ENCODE results near the gene KRT7. TPM values are rescaled to one million over a fixed set of nuclear protein-coding genes. Genes with fewer than 3 reads are reported as not detected.

Gene KRT7
- polyA plus RNA-seq, 3 donors, result 37.4 to 64.1 (median 42.0) TPM

DNA sequence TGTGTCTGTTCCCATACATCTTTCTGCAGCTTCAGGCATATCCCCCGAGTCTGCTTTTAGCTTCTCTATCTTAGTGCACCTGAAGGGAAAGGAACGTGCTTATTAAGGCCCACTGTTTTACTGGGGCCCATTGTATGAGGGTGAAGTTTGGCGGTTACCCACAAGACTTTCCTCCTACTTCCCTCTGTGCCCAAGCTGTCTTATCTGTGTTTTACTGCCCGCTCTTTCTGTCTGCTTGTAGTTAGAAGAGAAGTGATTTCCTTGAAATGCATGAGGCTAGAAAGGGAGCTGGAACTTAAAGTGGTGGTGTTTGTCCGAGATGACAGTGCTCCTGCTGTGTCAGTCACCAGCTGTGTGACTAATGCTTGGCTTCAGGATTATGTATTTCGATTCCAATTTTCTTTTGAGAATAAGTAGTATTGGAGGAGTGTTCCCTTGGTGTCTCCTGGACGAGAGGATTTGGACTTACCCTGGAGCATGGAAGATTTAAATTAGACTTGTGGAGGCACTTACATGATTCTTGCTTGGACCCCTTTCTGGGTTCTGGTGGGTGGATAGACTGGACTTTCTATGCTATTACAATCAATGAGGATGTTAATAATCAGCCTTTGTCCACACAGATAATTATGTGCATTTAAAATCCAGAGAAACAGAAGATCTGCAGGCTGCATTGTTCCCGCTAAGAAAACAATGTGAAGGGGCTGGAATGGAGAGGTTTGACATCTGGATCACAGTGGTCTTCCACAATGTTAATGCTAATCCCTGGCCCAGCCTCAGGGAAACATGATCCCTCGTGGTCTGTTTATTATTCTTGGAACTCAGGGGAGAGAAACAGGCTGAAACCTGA lies 27.5 kb downstream of the KRT7 start:
- peak in 2 of 11 donors; percentile 31 to 53 for DNase-seq (ENCODE audit: extremely low read depth in 1 of 11, low read depth in 9 of 11, low spot score in 4 of 11)

- no peak for DNase-seq (ENCODE audit: extremely low read depth in 1 of 11, low read depth in 9 of 11, low spot score in 4 of 11)
These were observed 28.1 kb downstream of the KRT7 start for GRCh38 chr12:52261208-52261484.

DNA sequence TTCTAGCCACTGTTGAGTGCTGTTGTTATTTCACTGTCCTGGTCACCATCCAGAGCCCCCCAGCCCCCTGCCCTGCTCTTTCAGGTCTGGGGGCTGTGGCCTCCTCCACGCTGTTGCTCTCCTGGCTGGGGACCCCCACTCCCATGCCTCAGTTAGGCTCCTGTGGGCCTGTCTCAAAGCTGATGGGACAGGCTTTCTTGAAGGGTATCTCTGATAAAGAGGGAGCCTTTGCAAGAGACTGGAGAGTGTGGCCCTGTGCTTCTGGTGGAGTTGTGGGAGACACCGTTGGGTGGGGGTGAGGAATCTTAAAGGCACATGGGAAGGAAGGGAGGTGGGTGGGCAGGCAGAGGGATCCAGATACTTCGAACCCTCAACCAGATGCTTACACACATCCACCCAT lies 29.2 kb downstream of the KRT7 start:
- DNase-seq (ENCODE audit: extremely low read depth in 1 of 11, low read depth in 9 of 11, low spot score in 4 of 11), result no peak

DNA sequence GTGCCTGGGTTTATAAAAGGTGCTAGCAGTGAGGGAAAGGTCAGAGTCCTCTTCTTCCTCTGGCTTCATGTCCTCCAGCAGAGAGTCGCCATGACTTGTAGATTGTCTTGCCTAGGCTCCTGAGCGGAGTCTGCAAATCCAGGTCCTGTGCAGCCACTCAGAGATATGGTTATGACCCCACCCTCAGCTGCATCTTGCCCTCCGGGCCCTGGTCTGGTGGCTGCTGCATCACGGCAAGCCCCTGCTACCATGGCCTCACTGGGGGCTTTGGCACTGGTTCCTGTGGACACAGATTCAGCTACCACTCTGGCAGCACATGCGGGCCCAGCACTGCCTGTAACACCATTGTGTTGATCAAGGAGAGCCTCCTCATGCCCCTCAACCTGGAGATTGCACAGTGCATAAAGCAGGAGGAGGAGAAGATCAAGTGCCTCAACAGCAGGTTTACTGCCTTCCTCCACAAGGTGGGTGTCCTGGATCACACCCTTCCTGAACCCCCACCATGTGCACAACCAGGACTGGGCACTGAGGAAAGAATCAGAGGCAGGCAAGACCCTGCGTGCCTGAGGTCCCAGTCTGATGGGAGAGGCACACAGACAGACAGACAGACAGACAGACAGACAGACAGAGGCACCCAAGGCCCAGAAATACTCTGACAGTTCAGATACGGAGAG lies 30.9 kb downstream of the KRT7 start:
- no peak for DNase-seq (ENCODE audit: extremely low read depth in 1 of 11, low read depth in 9 of 11, low spot score in 4 of 11)

GRCh38 chr12:52264435-52264825 lies 31.4 kb downstream of the KRT7 start:
- peak in 2 of 11 donors; percentile 51 to 55 for DNase-seq (ENCODE audit: extremely low read depth in 1 of 11, low read depth in 9 of 11, low spot score in 4 of 11)

GRCh38 chr12:52266514-52266913 lies 33.5 kb downstream of the KRT7 start:
- no peak for DNase-seq (ENCODE audit: extremely low read depth in 1 of 11, low read depth in 9 of 11, low spot score in 4 of 11)

DNA sequence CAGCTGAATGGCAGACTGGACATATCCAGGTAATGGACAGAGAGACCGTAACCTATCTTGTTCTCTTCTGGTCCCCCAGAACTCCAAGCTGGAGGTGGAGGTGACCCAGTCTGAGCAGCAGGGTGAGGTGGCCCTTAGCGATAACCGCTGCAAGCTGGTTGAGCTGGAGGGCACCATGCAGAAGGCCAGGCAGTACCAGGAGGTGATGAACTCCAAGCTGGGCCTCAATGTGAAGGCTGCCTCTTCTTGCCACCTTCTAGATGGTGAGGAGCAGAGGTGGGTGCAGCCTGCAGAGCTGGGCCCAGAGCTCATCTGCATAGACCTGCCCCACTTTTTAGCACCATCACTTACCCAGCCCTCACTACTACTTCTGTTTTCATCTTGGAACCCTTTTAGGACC lies 34.2 kb downstream of the KRT7 start:
- DNase-seq (ENCODE audit: extremely low read depth in 1 of 11, low read depth in 9 of 11, low spot score in 4 of 11), result no peak

DNA sequence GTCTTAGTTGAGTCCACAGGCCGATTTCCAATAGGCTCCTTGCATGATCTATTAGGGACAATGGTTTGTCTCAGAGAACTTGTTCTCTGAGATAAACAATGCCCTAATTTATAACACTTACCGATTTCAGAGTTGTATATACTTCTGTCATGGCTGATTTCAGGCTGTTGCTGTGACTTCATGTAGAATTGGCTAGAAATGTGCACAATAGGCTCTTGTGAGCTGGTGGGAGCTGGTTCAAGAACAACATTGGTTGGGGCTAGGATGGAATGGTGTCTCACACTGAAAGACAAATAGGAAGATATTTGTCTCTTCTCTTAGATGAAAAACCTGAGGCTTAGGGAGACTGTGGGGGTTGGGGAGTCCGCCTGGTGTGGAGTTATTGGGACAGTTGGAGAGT lies 34.7 kb downstream of the KRT7 start:
- DNase-seq (ENCODE audit: extremely low read depth in 1 of 11, low read depth in 9 of 11, low spot score in 4 of 11), result no peak

- no peak for DNase-seq (ENCODE audit: extremely low read depth in 1 of 11, low read depth in 9 of 11, low spot score in 4 of 11)
These were observed 35.2 kb downstream of the KRT7 start for GRCh38 chr12:52268212-52268611.

DNA sequence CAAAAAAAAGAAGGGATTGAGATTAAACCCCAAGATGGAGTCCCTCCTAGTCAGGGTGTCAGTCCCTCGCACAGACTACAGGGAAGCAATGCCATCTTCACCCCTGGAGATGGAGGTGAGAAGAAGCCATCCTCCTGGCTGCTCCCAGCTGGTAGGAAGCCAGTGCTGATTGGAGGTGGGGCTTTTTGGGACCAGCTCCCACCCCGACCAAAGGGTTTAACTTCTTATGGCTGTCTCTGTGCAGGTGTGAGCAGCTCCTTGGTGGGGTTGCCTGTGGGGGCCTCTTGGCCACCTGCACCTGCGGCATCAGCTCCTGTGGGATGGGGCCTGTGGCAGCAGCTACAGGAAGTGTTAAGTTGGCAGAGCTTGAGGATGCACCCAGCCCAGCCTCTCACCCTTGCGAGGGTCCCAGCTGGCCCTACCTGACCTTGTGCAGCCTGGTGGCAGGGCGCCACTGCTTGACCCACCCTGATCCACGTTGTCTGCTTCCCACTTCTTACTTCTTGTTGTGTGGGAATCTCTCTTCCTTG lies 37.6 kb downstream of the KRT7 start:
- DNase-seq (ENCODE audit: extremely low read depth in 1 of 11, low read depth in 9 of 11, low spot score in 4 of 11), result no peak

DNA sequence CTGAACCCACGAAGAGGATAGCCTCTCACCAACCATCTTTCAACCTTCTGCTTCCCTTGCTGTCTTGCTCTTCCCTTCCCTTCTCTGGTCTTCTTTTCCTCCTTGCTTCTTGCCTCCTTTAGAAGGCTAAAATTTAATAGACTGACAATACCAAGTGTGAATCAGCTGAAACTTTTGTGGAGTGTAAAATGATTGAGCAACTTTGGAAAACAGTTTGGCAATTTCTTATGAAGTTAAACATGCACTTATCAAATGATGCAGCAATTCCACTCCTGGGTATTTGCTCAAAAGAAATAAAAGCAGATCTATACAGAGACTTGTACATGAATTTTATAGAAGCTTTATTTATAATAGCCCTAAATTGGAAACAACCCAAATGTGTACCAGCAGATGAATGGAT lies 38.1 kb downstream of the KRT7 start:
- DNase-seq (ENCODE audit: extremely low read depth in 1 of 11, low read depth in 9 of 11, low spot score in 4 of 11), result no peak

- DNase-seq (ENCODE audit: extremely low read depth in 1 of 11, low read depth in 9 of 11, low spot score in 4 of 11), result no peak
These were observed 41.6 kb downstream of the KRT7 start, which contains the start of gene KRT86 for GRCh38 chr12:52274521-52275120. TSS of gene KRT86 (plus strand) at chr12:52274645. CDS start at chr12:52301917, 27,272 bp downstream.

DNA sequence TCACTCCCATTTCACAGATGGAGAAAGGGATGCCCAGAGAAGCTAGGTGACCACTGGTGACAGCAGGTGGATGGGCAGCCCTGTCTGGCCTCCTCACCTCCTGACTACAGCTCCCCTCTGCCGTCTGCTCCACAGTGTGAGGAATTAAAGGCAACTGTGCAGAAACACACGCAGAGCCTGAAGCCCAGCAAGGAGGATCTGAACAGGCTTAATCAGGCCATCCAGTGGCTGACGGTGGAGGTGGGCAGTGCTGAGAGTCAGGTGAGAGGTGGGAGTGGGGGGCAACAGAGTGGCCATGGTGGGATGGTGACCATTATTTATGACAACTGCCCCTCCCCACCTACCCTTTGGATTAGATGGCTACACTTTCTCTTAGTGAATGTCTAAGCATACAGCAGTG lies 42.6 kb downstream of the KRT7 start:
- DNase-seq (ENCODE audit: extremely low read depth in 1 of 11, low read depth in 9 of 11, low spot score in 4 of 11), result no peak

DNA sequence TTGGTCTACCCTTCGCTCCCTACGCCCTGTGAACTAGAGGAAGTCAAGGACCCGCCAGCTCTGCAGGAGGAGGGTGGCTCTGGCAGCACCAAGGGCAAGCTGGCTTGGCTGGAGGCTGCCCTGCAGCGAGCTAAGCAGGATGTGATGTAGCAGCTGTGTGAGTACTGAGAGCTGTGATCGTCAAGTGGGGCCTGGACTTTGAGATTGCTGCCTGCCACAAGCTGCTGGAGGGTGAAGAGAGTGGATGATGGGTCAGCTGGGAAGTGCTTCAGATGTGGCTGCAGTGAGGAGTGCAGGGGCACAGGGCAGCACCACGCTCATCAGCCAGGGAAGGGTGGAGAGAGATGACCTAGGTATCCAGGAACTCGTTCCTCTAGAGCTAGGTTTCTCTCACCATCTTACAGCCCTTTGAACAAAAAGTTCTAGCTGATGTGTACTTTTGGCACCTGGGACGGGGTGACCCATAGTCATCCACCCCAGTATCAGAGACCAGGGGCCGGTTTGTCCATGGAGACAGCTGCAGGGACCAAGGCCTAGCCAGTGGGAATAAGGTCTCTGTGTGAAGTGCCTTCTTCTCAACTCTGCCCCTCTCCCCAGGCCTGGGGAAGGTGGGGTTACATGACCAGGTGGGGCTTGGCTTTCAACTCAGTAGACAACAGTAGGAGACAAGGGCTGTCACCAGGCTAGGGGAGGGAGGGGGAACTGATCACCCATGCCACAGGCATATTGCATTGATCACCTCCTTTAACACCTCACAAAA lies 44.6 kb downstream of the KRT7 start:
- no peak for DNase-seq (ENCODE audit: extremely low read depth in 1 of 11, low read depth in 9 of 11, low spot score in 4 of 11)

- DNase-seq (ENCODE audit: extremely low read depth in 1 of 11, low read depth in 9 of 11, low spot score in 4 of 11), result peak in 10 of 11 donors; percentile 45 to 72 (median 62)
These were observed 45.8 kb downstream of the KRT7 start for GRCh38 chr12:52278575-52279421.

GRCh38 chr12:52279422-52280318 lies 46.6 kb downstream of the KRT7 start:
- DNase-seq (ENCODE audit: extremely low read depth in 1 of 11, low read depth in 9 of 11, low spot score in 4 of 11), result no peak

DNA sequence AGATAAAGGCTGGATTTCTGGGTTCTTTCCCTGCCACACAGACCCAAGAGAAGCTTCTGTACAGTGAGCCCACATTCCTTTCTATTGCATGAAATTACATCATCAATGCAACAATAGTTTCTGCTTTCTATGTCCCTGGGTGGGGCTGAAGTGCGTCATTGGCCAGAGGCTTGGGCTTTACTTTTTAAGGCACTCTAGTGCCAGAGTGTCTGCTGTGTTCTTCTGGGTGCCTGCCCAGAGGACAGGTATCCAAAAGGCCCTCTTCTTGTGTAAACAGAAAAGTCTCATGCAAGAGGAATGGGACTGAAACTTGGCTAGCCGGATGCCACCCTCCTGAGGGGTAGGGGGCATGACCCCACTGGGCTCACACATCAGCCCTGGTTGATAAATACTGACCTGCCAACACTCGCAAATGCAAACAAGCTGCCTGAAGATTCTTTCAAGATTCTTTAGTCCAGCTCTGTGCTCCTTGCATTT lies 47.3 kb downstream of the KRT7 start:
- DNase-seq (ENCODE audit: extremely low read depth in 1 of 11, low read depth in 9 of 11, low spot score in 4 of 11), result no peak
